Adrenal gland (tissue), 12 donors: ENCODE measurements around the gene GLIS1. TPM values are rescaled to one million over a fixed set of nuclear protein-coding genes. Genes with fewer than 3 reads are reported as not detected.
A peak's percentile ranks its signal among the peaks of the same experiment; 100 is the strongest.

Source experiments
- DNase-seq, 7 donors: peaks; one replicate each; pipeline ENCODE4 v3.0.0-alpha.2; 2019 to 2020
- H3K27ac ChIP-seq, 5 donors: fragments of 200-600 bp; sonication (generic) in 4 of 5; 1 replicate in 3 of 5; 2 replicates in 2 of 5; pipeline versions ENCODE4 v1.5.1 to v1.8.0; 2016 to 2020; ENCODE audit warnings: mild to moderate bottlenecking in 1 of 5
- H3K27me3 ChIP-seq: fragments of 200-600 bp; 2 replicates; pipeline ENCODE4 v1.8.0; 2021
- H3K36me3 ChIP-seq, 2 donors: fragments of 200-600 bp; replicated peaks in 1 of 2; 1 replicate in 1 of 2; 2 replicates in 1 of 2; pipeline versions ENCODE4 v1.5.1 to v1.8.0; 2018 to 2022
- H3K4me1 ChIP-seq, 2 donors: fragments of 200-600 bp; replicated peaks in 1 of 2; 1 replicate in 1 of 2; 2 replicates in 1 of 2; pipeline versions ENCODE4 v1.5.1 to v1.8.0; 2018 to 2021
- H3K4me3 ChIP-seq, 4 donors: fragments of 200-600 bp; sonication (generic) in 3 of 4; one replicate each; pipeline ENCODE4 v1.5.1; 2016 to 2018
- H3K9me3 ChIP-seq, 3 donors: fragments of 200-600 bp; sonication (generic) in 1 of 3; replicated peaks in 1 of 3; 1 replicate in 2 of 3; 2 replicates in 1 of 3; pipeline versions ENCODE4 v1.5.1 to v1.8.0; 2016 to 2021
- CTCF ChIP-seq, 6 experiments: fragments of 450-650 bp in 4 of 6; fragments of 200-600 bp in 2 of 6; sonication (generic) in 1 of 6; IDR thresholded peaks; 1 replicate in 5 of 6; 2 replicates in 1 of 6; pipeline versions ENCODE4 v1.5.1 to v1.8.0; 2016 to 2021; ENCODE audit warnings: antibody characterized with exemption in 6 of 6, mild to moderate bottlenecking in 2 of 6, moderate library complexity in 1 of 6
- POLR2A ChIP-seq, 2 donors: fragments of 450-650 bp; IDR thresholded peaks; one replicate each; pipeline ENCODE4 v1.6.1; 2017; ENCODE audit warnings: antibody characterized with exemption in 2 of 2, mild to moderate bottlenecking in 2 of 2, moderate library complexity in 1 of 2
- WGBS, 4 donors: extraction: QIAGEN DNeasy Blood & Tissue Kit in 2 of 4; methylation state at CpG; one replicate each; pipeline versions ENCODE4 v1.1.5 to v1.1.7; 2013 to 2017; 5-methylcytosine and 5-hydroxymethylcytosine counted together
- intact Hi-C, 2 donors: fragments of 100-400 bp; cut with DNase I; formaldehyde crosslinking; loops; one replicate each; pipeline versions ENCODE4 v1.14.1 to v1.15.0; 2022 to 2023
- polyA plus RNA-seq, 3 donors: library from polyadenylated mRNA; stranded (reverse); fragments of 200-250 nt in 2 of 3; fragments of 350-450 nt in 1 of 3; fragmentation: Illumina TruSeq in 1 of 3; extraction: RNeasy Lipid Tissue Mini Kit (QIAGEN cat#74804) in 1 of 3; gene quantifications; one replicate each; pipeline ENCODE4 v1.2.3, GENCODE V29; 2013 to 2014
- total RNA-seq, 9 donors: library from RNA; depleted of rRNA in 4 of 9; stranded (reverse); fragments of >200 nt in 4 of 9; fragments of 120-200 nt in 1 of 9; fragmentation: NEBNext Ultra II Directional in 1 of 9; extraction: Animal tissue kit (Norgen Biotek cat#: 25700) in 1 of 9; gene quantifications; one replicate each; pipeline versions ENCODE4 v1.1.0 to v1.2.4, GENCODE V29; 2013 to 2023
- donor health status: healthy with polysubstance abuse.
- donor health status: Bipolar disorder and iron deficiency.
- donor health status: DM: yes; HTN: yes; CAD: no.
- donor health status: DM: no; HTN: no; CAD: no.
- donor health status: DM: no; HTN: no; CAD: no.
- donor health status: DM: yes; HTN: yes; CAD: no.

Gene GLIS1
- total and polyA plus RNA-seq, 12 donors = 0.08 to 0.37 (median 0.14) TPM; not detected in 6

- H3K4me3 ChIP-seq = no peak overlapping the region
- no peak for TF ChIP-seq POLR2A (IDR thresholded peaks at IDR 0.05)
- TF ChIP-seq CTCF (IDR thresholded peaks at IDR 0.05) = no peak
- no peaks in the 10 kb centered on the region for H3K9me3 ChIP-seq
- intact Hi-C loops = no loop called here
- H3K27me3 ChIP-seq = no peaks in the 10 kb centered on the region
- WGBS, 4 donors = 56 to 65% (median 64%) methylated on average over 12 to 19 of the region's 19 CpGs
- H3K36me3 ChIP-seq = no peaks in the 10 kb centered on the region
- peak overlapping the region in 1 of 5 donors; percentile 29 for H3K27ac ChIP-seq
- H3K4me1 ChIP-seq = no peaks in the 10 kb centered on the region
- DNase-seq = peak in 1 of 7 donors; percentile 85
These were observed 226.8 kb downstream of the GLIS1 start for GRCh38 chr1:53511933-53512806.

- TF ChIP-seq POLR2A (IDR thresholded peaks at IDR 0.05) = no peak
- no peak for TF ChIP-seq CTCF (IDR thresholded peaks at IDR 0.05)
- Histone ChIP-seq H3K4me1 (no peaks in the 10 kb centered on the region), H3K36me3 (no peaks in the 10 kb centered on the region), H3K27ac (peak overlapping the region in 1 of 5 donors; percentile 29), H3K9me3 (no peaks in the 10 kb centered on the region), H3K4me3 (no peak overlapping the region), H3K27me3 (no peaks in the 10 kb centered on the region)
- 74 to 84% (median 81%) methylated on average over 7 to 13 of the region's 13 CpGs for WGBS, 4 donors
- intact Hi-C loops = no loop called here
- DNase-seq = peak in 1 of 7 donors; percentile 68
These were observed 227.5 kb downstream of the GLIS1 start for GRCh38 chr1:53511323-53511932.

DNA sequence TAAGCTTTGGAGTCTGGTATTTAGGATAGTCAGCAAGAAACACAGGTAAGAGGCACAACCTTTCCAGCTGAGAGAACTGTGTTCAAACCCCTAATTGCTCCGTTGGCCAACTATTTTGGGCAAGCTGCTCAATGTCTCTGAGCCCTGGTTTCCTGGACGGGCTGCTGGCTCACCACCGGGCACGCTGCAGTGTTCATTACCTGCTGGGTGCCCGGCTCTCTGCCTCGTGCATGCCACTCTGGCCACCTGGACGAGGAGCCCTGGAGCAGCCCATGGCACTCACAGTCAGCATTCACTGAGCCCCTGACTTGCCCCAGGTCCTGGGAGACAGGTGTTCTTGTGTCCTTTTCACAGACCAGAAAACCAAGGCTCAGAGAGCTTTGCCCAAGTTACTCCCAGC is 228.7 kb downstream of the GLIS1 start:
- H3K27ac ChIP-seq = no peak overlapping the region
- H3K27me3 ChIP-seq = no peaks in the 10 kb centered on the region
- no peak for TF ChIP-seq CTCF (IDR thresholded peaks at IDR 0.05)
- no peak for TF ChIP-seq POLR2A (IDR thresholded peaks at IDR 0.05)
- H3K4me3 ChIP-seq = no peak overlapping the region
- H3K36me3 ChIP-seq = no peaks in the 10 kb centered on the region
- 88 to 98% (median 89%) methylated on average over 6 to 7 of the region's 7 CpGs for WGBS, 4 donors
- no peak for DNase-seq
- no peaks in the 10 kb centered on the region for H3K9me3 ChIP-seq
- intact Hi-C loops = no loop called here
- no peaks in the 10 kb centered on the region for H3K4me1 ChIP-seq

GRCh38 chr1:53509775-53510174 is 229.2 kb downstream of the GLIS1 start:
- Histone ChIP-seq H3K36me3 (no peaks in the 10 kb centered on the region), H3K9me3 (no peaks in the 10 kb centered on the region), H3K4me1 (no peaks in the 10 kb centered on the region), H3K27me3 (no peaks in the 10 kb centered on the region), H3K27ac (no peak overlapping the region), H3K4me3 (no peak overlapping the region)
- TF ChIP-seq CTCF (IDR thresholded peaks at IDR 0.05) (no peak), POLR2A (IDR thresholded peaks at IDR 0.05) (no peak)
- 74 to 89% (median 86%) methylated on average over 8 to 13 of the region's 13 CpGs for WGBS, 4 donors
- intact Hi-C loops = no loop called here
- no peak for DNase-seq
